CD4-positive, alpha-beta T cell treated with Interleukin-4 for 4 hours (primary cell): ENCODE measurements around the gene CHRM3.
"Not testable (repeated sequence)": the region's sequence is repeated elsewhere in the genome, so short reads cannot be mapped to it uniquely, and the experiment has no call there.

Experiments
- DNase-seq: peaks from one replicate; pipeline ENCODE4 v3.0.0-alpha.2; 2020

The CHRM3 gene

GRCh38 chr1:239386453-239387303 lies at the start of gene CHRM3:
CHRM3 (plus strand) TSS chr1:239386568; CDS start chr1:239907452, 520,884 bp downstream.
- DNase-seq = no peak

- no peak for DNase-seq
Measured at GRCh38 chr1:239337799-239338430, 48.5 kb upstream of the CHRM3 start.

- no peak for DNase-seq
Measured at GRCh38 chr1:239347776-239348175, 38.6 kb upstream of the CHRM3 start.

GRCh38 chr1:239348635-239349353 lies 37.6 kb upstream of the CHRM3 start:
- no peak for DNase-seq

- no peak for DNase-seq
Measured at GRCh38 chr1:239349699-239350098, 36.7 kb upstream of the CHRM3 start.

DNA sequence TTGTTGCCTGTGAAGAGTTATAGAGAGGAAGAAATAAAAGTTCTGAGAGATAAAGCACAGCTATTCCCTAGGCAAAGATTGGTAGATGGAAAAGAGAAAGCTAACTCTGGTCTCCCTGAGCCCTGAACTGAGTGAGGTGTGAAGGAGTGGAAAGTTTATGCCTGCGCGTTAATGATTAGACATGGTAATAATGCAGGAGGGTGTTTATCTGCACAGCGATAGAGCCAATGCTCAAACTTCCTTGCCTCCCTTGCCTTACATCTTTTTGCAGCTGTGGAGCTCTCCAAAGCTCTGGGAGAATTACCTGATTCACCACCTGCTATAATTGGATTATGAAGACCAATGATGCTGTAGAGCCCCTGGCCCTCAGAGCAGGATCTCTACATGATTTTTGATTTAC lies 32.8 kb upstream of the CHRM3 start:
- no peak for DNase-seq

DNA sequence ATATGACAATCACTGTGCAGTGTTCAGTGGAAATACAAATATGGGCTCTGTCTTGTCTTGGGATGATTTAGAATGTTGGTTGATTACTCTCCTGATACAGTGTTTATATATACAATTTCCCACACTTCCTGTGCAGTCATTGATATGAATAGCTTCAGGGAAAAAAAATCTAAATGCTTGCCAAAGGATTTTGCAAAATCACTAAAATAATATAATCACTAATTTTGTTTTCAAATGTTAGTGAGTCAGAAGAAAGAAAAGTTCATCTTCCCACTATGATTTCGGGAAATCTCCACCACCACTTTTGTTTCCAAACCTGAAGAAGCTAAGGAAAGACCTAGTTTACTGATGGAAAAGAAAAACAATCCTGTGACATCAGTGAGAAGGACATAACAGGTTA lies 32.1 kb upstream of the CHRM3 start:
- DNase-seq = no peak

DNA sequence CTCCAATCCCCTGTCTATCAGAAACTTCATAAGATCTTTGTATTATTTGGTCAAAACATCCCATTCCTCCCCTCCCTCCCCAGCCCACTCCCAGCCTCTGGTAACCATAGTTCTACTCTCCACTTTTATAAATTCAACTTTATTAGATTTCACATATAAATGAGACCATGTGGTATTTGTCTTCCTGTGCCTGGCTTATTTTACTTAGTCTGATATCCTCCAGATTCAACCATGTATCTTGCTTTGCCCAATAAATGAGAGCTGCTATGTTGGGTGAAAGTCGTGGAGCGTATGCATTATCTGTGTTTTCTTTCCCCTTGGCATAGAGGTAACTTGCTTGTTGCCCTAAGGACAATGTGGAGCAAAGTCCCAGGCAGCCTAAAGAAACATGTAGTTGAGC lies 28.5 kb upstream of the CHRM3 start:
- DNase-seq = no peak

- DNase-seq = no peak
Measured at GRCh38 chr1:239361403-239361802, 25.0 kb upstream of the CHRM3 start.

- DNase-seq = no peak
Measured at GRCh38 chr1:239363930-239364329, 22.4 kb upstream of the CHRM3 start.

DNA sequence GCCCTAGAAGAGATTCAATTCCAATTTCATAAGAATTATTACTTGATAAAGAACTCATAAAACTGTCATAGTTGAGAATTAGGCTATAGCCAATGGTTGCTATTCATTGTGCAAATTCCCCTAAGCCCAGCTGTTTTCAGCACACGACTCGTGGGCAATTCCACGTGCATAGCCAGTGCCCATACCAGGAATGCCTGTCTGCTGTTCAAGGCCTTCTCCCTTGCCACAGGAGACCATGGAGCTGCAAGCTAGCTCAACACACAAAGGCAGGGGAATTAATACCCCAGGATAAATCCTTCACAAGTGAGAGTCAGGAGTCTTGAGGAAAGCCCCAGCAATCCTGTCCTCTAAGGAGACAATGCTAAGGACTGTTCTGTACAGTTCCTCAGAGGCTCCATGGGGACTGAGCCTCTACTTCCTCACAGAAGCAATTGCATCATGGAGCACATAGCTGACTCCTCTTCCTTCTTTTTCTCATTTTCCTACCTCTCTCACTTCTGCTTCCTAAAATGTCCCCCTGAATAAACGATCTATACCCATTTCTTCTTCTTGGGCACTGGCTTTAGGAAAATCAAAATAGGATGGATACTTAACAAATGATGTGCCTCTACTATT lies 19.1 kb upstream of the CHRM3 start:
- DNase-seq = no peak

- DNase-seq = no peak
Measured at GRCh38 chr1:239368436-239369109, 17.8 kb upstream of the CHRM3 start.

DNA sequence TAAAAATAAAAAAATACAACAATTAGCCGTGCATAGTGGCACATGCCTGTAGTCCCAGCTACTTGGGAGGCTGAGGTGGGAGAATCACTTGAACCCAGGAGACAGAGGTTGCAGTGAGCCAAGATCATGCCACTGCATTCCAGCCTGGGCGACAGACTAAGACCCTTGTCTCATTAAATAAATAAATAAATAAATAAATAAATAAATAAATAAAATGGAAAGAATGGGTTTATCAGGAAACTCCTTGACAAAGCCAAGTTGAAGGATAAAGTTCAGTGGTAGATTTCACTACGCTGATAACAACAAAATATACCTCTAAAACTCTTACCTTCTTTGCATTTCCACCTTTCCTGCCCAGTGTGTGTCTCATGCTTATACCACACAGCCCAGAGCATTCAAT lies 15.5 kb upstream of the CHRM3 start:
- not testable (repeated sequence) for DNase-seq

DNA sequence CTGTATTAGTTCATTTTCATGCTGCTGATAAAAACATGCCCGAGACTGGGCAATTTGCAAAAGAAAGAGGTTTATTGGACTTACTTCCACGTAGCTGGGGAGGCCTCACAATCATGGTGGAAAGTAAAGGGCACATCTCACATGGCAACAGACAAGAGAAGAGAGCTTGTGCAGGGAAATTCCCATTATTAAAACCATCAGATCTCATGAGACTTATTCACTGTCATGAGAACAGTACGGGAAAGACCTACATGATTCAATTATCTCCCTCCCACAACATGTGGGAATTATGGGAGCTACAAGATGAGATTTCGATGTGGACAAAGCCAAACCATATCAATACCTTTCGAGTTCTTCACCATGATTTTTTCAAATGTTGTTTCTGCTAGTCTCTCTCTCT lies 3.7 kb upstream of the CHRM3 start:
- no peak for DNase-seq

- no peak for DNase-seq
Measured at GRCh38 chr1:239383714-239384113, 2.7 kb upstream of the CHRM3 start.

GRCh38 chr1:239387304-239388158 lies 1.2 kb downstream of the CHRM3 start:
- DNase-seq = no peak

GRCh38 chr1:239388159-239388485 lies 1.8 kb downstream of the CHRM3 start:
- DNase-seq = no peak

DNA sequence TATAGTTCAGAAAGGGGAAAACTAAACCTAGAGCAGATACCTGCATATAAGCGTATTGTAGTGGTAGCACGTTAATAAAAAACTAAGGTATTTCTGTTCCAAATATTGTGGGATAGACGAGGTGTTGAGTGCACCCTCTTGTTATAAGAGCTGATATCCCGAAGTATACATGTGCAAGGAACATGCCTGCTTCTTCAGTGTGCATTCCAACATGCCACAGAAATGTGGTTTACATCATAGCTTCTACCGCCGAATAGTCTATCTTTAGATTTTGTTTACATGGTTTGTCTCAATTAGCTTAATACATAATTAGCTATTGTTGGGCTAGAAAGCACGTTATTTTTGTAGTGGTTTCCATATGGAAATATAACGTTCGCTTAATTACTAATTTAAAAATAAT lies 2.2 kb downstream of the CHRM3 start:
- DNase-seq = no peak

- no peak for DNase-seq
Measured at GRCh38 chr1:239389703-239390102, 3.3 kb downstream of the CHRM3 start.

DNA sequence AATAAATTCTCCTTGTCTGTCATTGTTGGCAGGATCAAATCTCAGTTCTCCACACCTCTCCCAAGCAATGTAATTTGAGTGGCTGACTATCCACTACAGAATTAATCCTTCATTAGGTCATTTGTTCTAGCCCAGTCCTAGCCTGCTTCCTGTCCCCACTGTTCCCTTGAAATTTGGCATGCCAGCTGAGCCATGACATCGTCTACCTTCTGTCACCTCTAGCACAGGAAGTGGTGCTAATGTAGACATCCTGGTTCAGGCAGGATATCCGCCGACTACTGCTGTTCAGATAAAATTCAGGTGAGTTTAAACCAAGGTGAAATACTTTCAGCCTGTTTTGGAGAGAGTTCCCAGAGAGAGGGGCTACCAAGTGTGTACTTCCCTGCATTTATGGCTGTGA lies 5.9 kb downstream of the CHRM3 start:
- DNase-seq = no peak

- no peak for DNase-seq
Measured at GRCh38 chr1:239394107-239394506, 7.7 kb downstream of the CHRM3 start.

- DNase-seq = no peak
Measured at GRCh38 chr1:239413916-239414315, 27.5 kb downstream of the CHRM3 start.
